ENCODE data around the gene DAGLB. TPM values are rescaled to one million over a fixed set of nuclear protein-coding genes. Genes with fewer than 3 reads are reported as not detected.

The DAGLB gene
- total and polyA plus RNA-seq, 2 of the 4 experiments (the other 2 are of a cell fraction): 23.4 to 33.5 TPM

DNA sequence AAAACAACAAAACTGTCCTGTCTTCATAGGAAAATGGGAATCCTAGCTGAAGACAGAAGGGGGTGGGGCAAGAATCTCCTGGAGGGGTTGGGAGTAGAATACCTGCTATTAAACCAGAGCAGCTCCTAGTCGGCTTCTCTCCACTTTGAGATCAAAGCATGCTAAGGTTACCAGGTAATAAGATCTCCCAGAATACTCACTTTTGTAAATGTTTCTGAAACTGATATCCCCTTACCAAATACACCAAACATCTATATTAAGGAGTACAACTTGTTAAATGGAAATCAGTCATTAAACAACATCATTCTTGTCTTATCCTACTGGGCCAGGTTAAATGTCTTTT, 29.5 kb upstream of the DAGLB start:
- dilution Hi-C loops (cut with HindIII; ENCODE audit: low sequenced_read_pairs, unreplicated experiment): no loop called here
- Histone ChIP-seq H3K4me3 (ENCODE audit: insufficient read depth, low read depth, low read length) (no peak overlapping the region), H3K4me1 (ENCODE audit: control insufficient read depth, insufficient read depth, low read length) (peaks cover 18% of the 10 kb centered on the region), H2BK15ac (ENCODE audit: low read depth, low read length) (no peak overlapping the region), H3K79me1 (ENCODE audit: low read depth in 1 of 2, low read length in 2 of 2) (peaks cover 6 to 56% of the 10 kb centered on the region in 2 experiments), H3K4me2 (ENCODE audit: low read depth, low read length) (peak overlapping the region; percentile 30), H2AK9ac (replicated peaks; ENCODE audit: low read depth, low read length, poor library complexity) (no peak overlapping the region), H3K4ac (ENCODE audit: low read depth, low read length) (no peak overlapping the region), H2BK120ac (ENCODE audit: low read depth, low read length) (no peak overlapping the region), H3K9ac (ENCODE audit: low read depth, low read length) (no peak overlapping the region), H4K20me1 (ENCODE audit: insufficient read depth, low read length) (peaks cover 100% of the 10 kb centered on the region), H4K8ac (ENCODE audit: low read depth in 2 of 2, low read length in 2 of 2) (no peak overlapping the region), H3K14ac (replicated peaks; ENCODE audit: low read depth, low read length) (no peak overlapping the region), H3K36me3 (ENCODE audit: control insufficient read depth, insufficient read depth, low read length) (peaks cover 40% of the 10 kb centered on the region), H2AFZ (replicated peaks; ENCODE audit: low read length, poor library complexity) (no peak overlapping the region), H3K9me3 (ENCODE audit: control insufficient read depth, insufficient read depth, low read length) (no peaks in the 10 kb centered on the region), H3K23ac (ENCODE audit: low read depth, low read length) (no peak overlapping the region), H3K27me3 (ENCODE audit: control insufficient read depth, insufficient read depth, low read length) (no peaks in the 10 kb centered on the region), H2BK20ac (ENCODE audit: low read depth, low read length) (no peak overlapping the region), H2BK5ac (ENCODE audit: low read depth, low read length, poor library complexity, severe bottlenecking) (no peak overlapping the region), H3K27ac (ENCODE audit: insufficient read depth, low read length) (no peak overlapping the region), H4K91ac (ENCODE audit: insufficient read depth, low read depth, low read length) (no peak overlapping the region), H3K18ac (ENCODE audit: low read depth, low read length) (no peak overlapping the region), H3K56ac (ENCODE audit: extremely low read depth, insufficient read depth, low read length) (no peak overlapping the region), H3K9me1 (ENCODE audit: insufficient read depth, low read length) (peaks cover 17% of the 10 kb centered on the region; the same call in 1 of the 2 replicates), H2AK5ac (ENCODE audit: low read depth, low read length) (no peak overlapping the region), H4K5ac (ENCODE audit: low read depth, low read length) (no peak overlapping the region)
- CTCF ChIA-PET: no interaction called here
- POLR2A ChIA-PET (ENCODE audit: unreplicated experiment): interaction anchor here (0.6 kb wide), 1 partner anchor 94 kb away, joined by 4 read pairs; no protein-coding TSS in a partner anchor
- TF ChIP-seq, protein P1, sequence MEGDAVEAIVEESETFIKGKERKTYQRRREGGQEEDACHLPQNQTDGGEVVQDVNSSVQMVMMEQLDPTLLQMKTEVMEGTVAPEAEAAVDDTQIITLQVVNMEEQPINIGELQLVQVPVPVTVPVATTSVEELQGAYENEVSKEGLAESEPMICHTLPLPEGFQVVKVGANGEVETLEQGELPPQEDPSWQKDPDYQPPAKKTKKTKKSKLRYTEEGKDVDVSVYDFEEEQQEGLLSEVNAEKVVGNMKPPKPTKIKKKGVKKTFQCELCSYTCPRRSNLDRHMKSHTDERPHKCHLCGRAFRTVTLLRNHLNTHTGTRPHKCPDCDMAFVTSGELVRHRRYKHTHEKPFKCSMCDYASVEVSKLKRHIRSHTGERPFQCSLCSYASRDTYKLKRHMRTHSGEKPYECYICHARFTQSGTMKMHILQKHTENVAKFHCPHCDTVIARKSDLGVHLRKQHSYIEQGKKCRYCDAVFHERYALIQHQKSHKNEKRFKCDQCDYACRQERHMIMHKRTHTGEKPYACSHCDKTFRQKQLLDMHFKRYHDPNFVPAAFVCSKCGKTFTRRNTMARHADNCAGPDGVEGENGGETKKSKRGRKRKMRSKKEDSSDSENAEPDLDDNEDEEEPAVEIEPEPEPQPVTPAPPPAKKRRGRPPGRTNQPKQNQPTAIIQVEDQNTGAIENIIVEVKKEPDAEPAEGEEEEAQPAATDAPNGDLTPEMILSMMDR (conservative IDR thresholded peaks at IDR 0.05; ENCODE audit: low read depth, low read length): no peak
- no peak for TF ChIP-seq POLR2A (IDR thresholded peaks at IDR 0.05; ENCODE audit: low read depth, low read length)
- TF ChIP-seq, protein P2, sequence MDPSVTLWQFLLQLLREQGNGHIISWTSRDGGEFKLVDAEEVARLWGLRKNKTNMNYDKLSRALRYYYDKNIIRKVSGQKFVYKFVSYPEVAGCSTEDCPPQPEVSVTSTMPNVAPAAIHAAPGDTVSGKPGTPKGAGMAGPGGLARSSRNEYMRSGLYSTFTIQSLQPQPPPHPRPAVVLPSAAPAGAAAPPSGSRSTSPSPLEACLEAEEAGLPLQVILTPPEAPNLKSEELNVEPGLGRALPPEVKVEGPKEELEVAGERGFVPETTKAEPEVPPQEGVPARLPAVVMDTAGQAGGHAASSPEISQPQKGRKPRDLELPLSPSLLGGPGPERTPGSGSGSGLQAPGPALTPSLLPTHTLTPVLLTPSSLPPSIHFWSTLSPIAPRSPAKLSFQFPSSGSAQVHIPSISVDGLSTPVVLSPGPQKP (IDR thresholded peaks at IDR 0.05; ENCODE audit: borderline replicate concordance, low read depth, low read length): no peak
- no peak for TF ChIP-seq CHD1 (IDR thresholded peaks at IDR 0.05; ENCODE audit: low read depth, low read length)
- no peak for TF ChIP-seq NFE2L2 (IDR thresholded peaks at IDR 0.05; ENCODE audit: low read depth, low read length)
- no peak for TF ChIP-seq BHLHE40 (IDR thresholded peaks at IDR 0.05; ENCODE audit: low read depth, low read length)
- TF ChIP-seq RFX5 (IDR thresholded peaks at IDR 0.05; ENCODE audit: low read depth, low read length): no peak
- TF ChIP-seq CEBPB (IDR thresholded peaks at IDR 0.05; ENCODE audit: low read depth, low read length): no peak
- in situ Hi-C loops (cut with MboI; ENCODE audit: low sequenced_read_pairs): no loop called here
- intact Hi-C loops (cut with micrococcal nuclease): no loop called here
- ATAC-seq (ENCODE audit: low read depth): no peak
- no CpG with 5 or more reads among the region's 1 CpG for WGBS, 2 experiments (ENCODE audit: extremely low coverage in 2 of 2, insufficient read length in 1 of 2)
- no peak for DNase-seq
- BruUV-seq (replicated peaks): no TSS peak

All from IMR-90 (cell line).